Islet precursor cell (in vitro differentiated cells): ENCODE data around the gene RING1.

ENCODE experiments used
- DNase-seq: peaks from one replicate; pipeline ENCODE4 v3.0.0-alpha.2; 2018

Gene RING1

DNA sequence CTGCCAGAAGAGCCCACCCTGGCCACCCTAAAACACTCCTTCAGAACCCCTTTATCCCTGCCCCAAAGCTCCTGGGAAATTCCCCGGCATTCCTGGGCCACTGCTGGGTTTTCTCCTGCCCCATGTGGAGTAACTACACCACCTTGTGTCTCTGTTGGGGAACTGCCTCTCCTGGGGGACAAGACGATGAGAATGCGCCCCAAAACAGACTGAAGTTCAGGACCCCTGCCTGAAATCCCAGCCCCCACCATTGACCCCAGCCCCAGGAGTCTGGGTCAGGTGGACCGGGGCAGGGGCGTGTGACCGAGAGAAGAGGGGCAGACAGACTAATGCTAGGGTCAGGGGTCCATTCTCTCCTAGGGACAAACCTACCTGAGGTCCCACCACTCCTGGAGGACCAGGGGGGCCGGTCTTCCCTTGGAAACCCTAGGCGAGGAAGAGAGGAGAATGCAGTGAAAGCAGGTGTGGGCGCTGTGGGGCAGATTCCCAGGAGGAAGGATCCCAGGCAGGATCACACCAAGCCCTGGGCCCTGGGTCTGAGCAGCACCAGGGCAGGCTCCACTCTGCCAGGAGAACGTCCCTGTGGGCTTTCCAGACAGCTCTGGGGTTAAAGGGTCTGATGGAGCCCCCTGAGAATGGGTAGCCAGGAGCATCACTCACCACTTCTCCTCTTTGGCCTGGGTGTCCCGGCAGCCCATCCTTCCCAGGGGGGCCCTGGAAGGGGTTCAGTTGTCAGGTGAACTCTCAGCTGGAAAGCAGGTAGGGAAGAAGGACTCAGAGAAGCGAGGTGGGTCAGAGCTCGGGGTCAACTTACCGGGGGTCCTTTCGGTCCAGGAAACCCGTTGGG lies 35.4 kb upstream of the RING1 start:
- DNase-seq: no peak

DNA sequence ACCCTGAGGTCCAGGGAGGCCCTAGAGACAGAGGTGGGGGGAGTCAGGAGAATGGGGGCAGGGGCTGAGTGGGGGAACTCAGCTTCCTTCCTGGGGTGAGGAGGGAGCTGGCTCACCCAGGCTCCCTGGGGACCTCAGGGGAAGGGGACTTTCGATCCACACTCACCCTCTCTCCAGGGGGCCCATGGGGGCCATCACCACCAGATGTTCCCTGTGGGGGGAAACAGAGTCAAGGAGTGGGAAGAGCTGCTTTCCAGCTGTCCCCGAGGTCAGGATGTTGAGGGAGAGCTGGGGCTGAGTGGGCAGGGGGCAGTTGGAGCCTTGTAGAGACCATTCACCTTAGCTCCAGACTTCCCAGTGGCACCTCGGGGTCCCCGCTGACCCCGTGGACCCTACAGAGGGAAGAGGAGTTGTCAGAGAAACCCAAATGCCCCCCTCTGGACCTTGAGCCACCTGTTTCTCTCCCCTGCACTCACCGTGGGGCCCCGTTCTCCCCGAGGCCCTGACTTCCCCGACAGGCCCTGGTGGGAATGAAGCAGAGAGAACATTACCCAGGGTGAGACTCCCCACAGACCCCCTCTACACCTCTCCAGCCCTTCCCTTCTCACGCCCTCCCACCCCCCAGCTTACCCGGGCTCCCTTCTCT lies 34.6 kb upstream of the RING1 start:
- no peak for DNase-seq

DNA sequence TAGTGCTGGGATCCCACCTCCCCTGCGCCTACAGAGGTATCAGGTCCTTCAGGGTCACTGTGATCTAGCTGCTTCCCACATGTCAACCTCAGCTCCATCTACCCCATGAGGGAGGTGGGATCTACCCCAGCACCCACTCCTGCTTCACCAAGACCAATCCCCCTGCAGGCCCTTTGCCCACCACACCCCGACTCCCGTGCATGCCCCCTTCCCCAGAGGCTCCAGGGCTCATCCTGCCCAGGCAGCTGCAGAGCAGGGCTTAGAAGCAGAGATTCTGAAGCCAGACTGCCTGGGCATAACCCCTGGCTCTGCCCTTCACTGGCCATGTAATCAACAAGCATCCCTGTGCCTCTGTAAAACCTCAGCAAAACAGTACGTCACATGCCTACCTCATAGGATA lies 33.5 kb upstream of the RING1 start:
- no peak for DNase-seq

DNA sequence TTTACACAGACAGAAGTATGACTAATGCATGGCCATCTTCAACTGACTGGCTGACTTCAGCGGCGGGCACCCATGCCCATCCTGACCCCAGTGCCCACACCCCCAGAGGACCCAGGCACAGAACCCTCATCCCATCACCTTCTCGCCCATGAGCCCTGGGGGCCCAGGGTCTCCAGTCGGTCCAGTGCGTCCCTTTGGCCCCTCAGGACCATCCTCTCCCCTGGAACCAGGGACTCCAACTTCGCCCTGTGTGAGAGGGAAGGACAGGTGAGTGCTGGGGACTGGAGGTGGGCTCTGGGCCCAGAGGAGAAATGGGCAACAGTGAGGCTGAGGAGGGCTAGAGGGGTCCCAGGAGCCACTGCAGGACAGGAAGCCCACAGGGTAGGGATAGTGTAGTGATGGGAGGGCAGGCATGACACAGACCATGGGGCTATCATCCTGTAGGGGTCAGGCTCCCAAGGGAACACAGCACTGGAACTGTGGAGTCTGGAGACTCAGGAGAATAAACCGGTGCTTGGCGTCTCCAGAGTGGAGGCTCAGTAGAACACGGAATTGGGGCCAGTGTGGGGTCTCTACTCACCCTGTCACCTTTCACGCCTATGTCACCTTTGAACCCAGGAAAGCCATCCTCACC lies 32.7 kb upstream of the RING1 start:
- DNase-seq: no peak

DNA sequence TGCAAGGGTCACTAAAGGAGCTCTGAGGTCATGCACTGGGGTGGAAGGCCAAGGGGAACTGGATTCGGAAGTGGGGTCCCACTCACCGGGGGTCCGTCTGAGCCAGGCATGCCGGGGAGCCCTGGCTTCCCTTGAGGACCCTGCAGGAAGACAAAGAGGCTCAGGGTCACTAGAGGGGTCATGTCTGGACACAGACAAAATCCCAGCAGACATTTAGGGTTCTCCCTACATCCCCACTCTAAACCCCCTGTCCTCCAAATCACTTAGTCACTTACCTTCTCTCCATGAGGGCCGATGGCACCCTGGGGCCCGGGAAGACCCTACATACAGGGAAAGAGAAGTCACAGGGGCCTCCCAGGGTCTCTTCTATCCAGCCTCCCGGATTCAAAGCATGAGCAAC lies 31.4 kb upstream of the RING1 start:
- no peak for DNase-seq

DNA sequence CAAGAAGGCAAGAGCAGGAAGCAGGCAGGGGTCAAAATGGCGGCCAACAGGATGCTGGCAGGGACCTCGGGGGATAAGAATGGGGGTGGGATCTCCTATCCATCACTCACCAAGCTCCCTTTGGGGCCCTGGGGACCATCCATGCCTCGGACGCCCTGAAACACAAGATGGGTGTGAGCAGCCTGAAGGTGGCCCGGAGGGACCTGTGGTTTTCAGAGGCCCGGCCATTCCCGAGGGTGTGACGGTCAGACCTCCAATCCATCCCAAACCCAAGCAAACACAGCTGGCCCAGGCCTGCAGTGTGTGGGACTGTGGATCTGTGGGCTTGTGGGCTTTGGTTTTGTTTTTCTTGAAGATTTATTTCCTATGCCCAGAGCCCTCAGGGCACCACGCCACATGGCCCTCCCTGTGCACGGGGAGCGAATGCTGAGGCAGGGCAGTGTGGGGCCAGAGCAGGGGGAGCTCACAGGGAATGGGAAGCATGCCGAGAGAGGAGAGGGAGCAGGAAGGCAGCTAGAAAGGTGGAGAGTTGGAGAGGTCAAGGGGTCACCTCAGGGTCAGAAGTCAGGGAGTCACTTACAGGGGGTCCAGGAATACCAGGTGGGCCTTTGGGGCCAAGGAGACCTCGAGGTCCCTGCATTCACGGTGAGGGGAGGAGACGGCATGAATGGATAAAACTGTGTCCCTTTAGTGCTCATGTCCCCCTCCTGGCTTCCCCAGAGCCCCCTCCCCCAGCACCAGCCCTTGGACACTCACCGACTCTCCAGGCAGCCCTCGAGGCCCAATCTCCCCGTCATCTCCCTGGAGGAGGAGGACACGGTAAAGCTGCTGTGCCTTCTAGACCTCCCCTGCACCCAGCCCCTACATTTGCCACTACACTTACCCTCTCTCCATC lies 30.5 kb upstream of the RING1 start:
- no peak for DNase-seq

DNA sequence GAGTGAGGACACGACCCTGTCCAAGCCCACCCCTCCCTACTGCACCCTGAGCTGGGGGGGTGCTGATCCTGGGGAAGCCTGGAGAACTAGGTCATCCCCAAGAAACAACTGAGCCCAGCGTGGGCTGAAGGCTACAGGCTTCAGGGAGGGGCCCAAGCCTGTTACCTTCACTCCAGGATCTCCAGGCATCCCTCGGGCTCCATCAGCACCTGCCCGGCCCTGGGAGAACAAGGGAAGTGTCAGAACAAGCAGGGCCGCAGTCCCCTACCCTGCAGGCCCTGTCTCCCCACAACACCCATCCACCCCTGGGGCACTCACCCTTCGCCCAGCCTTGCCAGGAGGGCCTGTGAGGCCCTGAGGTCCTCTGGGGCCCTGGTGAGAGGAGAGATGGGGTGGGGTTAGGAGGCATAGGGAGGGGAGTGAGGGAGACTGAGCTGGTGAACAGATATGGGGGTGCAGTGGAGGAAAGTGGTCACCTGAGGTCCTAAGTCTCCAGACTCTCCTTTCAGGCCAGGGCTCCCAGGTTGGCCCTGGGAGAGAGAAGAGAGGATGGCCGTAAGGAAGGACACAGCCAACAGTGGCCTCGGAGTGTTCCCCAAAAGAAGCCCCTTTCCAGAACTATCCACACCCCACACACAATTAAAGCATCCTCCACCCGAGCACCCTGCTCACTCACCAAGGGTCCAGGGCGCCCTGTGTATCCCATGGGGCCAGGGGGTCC lies 29.4 kb upstream of the RING1 start:
- no peak for DNase-seq

DNA sequence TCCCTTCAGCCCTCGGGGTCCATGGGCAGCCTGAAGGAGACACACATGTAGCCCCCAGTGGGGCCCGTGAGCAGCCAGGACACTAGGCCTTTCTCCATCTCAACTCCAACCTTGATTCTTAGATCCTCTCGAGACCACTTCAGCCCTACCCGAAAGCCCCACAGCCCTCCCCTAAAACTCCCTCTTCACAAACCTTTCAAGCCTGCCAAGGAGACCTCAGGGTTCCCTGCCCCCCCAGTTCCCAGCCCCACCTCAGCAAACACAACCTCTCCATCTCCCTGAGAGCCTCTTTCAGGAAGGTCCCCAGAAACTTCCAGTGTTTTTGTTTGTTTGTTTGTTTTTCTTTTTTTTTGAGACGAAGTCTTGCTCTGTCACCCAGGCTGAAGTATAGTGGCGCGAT lies 27.2 kb upstream of the RING1 start:
- DNase-seq: no peak

DNA sequence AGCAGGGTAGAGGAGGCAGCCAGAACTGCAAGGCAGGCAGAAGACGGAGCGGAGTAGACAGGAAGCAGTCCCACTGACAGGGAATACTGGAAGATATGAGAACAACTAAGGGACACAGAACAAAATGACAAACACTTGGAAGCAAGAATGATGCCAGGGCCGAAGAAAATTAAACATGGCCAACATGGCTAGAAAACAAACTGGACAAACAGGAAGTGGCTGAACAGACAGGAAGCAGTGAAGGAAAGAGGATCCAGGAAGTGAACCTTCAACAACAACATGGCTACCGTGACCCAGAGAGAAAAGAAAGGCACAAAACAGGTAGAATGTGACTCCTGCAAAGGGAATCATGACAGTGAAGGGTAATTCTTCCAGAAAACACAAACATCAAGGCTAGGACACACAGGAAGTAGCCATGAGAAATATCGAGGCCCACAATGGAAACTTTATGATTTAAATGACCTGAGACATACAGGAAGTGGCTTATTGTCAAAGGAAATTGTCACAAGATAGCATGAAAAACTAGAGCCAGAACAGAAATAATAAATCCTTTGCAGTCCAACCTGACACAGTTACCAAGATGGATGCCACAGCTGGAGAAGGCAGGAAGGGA lies 25.1 kb upstream of the RING1 start:
- no peak for DNase-seq

DNA sequence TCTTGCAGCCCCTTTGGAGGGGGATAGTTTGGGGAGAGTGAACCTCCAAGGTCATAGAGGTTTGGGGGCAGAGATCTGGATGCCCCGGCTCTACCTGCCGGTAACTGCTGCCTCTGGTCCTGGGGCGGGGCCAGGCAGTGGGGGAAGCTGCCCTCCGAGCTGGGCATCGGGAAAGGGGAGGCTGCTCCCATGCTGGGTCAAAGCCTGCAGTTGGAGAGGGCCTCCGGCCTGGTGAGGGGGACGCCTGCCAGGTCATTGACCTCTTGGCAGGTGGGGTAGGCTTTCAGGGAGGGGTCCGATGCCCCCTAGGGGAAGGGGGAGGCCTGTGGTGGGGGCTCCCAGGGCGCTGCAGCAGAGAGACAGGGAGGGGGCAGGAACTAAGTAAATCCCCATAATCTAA lies 23.1 kb upstream of the RING1 start:
- no peak for DNase-seq

DNA sequence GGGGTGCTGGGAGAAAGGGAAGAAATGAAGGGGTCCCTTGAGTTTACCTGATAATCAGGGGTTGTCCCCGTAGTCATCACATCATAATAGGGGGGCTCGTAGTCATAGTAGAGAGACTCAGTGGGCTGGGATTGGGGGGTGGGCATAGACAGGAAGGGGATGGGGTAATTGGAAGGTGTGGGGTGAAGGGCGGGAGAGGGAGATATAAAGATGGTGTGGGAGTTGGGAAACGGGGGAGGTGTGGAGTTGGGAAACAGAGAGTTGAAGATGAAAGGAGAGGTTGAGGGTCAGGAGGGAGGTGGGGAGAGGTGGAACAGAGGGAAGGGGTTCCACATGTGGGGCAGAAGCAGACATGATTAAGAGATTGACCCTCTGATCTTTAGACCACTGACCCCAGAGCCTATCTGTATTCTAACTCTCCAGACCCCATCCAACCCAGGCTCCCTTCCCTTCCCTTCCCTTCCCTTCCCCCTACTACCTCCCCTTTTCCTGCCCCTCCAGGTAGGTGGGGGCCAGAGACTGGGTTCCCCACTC lies 22.6 kb upstream of the RING1 start:
- no peak for DNase-seq

DNA sequence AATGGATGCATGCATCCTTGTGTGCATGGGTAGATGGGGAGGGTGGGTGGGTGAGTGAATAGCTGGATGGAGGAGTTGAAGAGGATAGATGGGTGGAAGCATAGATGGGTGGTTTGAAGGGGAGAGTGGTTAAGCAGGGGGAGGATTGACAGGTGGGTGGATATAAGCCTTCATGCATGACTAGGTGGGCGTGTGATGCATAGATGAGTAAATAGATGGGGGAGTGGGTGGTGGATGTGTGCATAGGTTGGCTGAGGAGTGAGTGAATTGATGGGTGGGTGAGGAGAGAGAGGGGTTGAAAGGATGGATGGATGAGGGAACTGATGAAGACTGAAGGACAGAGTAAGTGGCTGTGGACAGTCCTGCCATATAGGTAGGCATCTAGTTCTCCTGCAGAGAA lies 20.5 kb upstream of the RING1 start:
- DNase-seq: no peak

DNA sequence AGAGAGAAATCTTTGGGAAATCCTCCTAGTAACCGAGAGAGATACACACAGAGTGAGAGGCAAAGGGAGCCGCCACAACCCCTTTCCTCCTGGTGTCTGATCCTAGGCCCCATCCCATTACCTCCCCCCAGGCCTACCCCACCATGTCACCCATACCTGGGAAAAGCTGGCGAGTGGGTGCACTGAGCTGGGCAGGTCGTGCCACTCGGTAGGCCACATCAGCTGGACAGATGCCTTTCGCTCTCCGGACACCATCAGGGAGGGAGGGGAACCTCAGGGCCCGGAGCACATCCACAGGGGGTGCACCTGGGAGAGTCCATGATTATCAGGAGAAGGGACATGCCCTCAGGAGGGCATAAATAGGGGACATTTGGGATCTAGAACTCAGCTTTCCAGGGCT lies 19.1 kb upstream of the RING1 start:
- no peak for DNase-seq

DNA sequence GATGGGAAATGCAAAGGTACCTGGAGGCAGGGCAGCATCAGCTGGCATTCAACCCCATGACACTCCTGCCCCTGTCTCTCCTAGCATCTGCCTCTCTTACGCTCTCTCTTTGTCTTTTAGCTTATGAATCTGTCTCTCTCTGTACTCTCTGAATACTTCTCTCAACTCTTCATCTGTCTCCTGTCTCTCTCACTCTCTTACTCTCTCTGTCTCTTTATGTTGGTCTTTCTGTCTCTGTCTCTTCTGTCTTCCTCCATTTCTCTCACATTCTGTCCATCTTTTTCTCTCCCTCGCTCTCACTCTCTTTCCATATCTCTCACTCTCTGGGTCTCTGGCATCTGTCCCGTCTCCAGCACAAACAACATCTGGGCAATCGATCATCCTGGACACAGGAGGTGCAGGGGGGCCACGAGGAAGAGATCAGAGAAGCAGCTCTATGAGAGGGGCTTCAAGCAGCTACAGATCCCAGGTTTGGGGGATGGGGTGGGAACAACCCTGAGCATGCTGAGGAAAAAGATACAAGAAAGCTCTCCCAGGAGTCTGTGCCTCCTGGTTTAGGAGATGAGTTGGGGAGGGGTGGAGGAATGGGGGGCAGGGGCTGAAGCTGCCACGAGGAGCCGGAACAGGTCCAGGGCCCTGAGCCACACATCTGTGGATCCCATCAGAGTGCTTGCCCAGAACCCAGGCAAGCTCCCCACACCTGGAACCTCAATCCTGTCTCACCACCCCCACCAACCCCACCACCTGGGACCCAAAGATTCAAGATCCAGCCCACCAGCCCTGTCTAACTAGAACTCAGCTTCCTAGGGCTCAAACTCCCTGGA lies 18.5 kb upstream of the RING1 start:
- DNase-seq: no peak

DNA sequence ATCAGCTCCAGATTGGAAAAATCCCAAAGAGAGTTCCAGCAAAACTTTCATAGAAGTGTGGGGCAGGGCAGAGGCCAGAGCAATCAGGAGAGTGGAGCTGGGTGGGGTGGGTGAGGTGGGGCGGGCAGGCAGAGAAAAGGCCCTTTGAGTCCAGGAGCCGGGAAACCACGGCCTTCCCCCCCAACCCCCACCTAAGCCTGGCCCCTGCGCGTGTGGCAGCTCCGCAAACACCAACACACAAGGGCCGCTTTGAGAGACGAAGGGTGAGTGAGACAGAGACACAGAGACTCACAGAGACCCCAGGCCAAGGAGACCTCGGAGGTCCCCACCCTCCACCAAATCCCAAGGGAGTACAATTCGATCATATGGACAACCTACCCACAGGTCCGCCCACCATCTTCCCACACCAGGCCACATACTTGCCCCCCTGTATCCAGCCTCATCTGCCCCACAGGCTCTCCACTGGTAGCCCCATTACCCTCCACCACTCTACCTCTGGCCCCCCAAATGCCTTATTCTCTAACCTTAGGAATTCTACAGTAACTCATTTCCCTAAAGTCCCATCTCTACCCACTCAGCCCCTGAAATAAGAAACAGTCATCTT lies 17.7 kb upstream of the RING1 start:
- no peak for DNase-seq

DNA sequence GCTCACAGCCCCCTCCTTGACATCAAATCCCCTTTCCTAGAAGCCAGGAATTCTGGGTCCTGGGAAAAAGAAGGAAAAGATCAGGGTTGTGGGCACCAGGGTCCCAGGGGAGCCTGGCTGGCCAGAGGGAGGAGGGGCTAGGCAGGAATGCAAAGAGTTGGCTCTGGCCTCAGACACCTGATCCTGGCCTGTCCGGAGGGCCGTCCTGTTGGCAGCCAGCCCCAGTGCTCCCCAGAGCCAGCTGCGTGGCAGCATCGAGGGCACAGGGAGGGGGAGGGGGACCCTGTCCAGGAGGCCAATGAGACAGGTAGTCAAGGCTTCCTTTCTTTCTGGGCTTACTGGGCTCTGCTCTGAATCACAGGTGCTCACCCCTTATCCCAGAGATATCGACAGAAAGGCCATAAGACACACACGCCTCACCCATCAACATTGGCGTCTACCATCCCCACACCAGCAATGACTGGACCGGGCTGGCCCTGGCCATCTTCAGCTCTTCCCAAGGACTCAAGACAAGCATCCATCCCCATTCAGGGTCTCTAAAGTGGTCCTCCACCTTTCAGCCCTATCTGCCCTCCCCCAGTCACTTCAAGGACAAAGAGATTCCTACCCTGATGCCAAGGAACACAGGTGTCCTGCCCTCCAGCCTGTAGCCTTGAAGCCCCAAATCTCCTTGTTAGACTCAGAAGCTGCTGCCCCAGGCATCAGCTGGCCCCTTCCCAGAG lies 16.8 kb upstream of the RING1 start:
- DNase-seq: no peak

DNA sequence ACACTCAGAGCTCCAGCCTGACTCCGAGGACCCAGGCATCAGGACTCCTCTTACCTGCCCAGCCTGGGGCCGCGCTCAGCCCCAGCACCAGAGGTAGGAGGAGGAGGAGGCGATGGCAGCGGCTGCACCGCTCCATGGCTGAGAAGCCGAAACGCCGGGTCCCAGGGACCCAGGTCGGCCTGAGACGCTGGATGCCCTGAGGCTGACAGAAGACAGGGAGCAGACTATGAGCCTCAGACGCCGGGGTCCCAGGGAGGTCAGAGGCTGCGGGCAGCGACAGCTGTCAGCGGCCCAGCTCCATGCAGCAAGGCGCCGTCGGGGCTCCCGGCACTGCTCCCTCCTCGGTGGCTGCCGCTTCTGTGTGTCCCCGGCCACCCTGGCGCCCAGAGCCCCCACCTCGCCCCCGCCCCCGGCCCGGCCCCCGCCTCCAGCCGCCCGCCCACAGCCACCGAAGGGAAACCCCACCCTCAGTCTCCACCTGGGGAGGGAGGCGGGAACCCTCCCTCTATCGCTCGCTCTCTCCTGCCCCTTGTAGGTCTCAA lies 16.1 kb upstream of the RING1 start, which contains the start of gene COL11A2:
Gene COL11A2, minus strand, starts transcription at position 363 of the 542 bp plus-strand sequence. Its CDS starts 227 bp downstream, at position 136.
- no peak for DNase-seq

DNA sequence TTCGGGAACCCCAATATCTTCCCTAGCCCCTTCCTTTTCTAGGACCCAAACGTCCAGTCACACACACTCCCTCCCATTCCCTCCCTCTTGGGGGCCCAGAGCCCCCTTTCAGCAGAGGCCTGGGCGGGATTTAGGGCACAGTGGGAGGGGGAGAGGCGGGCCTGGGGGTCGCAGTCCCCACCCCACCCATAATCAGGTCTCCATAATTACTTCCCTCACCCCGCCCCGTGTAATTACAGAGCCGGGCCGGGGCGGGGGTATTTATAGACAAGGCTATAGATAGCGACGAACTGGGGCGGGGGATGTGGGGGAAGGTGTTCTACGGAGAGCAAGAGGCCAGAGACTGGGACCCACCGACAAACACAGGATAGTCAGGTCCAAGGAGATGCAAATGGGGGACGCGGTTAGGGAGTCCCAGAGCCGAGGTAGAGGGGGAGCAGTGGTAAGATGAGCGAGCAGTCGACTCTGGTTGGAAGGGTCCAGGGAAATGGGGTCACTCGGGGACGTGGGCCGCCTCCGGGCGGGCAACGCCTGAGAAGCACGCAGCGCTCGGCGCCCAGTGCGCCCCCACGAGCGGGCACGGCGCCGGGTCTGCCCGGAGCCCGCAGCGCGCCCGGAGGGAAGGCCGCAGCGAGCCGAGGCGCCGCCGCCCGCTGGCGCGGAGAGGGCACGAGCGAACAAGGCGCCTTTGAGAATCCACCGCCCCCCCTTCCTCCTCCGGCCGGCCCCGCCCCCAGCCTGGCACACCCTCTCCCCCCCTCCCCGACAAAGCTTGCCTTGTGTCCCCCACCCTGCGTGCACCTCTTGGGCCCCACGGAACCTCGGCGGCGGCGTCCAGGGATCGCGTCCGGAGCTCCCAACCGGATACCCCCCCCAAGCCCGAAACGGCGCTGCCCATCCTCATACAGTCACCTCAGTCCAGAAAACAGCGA lies 15.4 kb upstream of the RING1 start:
- DNase-seq: no peak
